Right lobe of liver (tissue), 4 donors: ENCODE data around the gene CACNA2D2.

Experiments
- CTCF ChIP-seq, 4 donors: fragments of 200-600 bp in 3 of 4; fragments of 450-650 bp in 1 of 4; IDR thresholded peaks; one replicate each; pipeline versions ENCODE4 v1.5.1 to v1.8.0; 2016 to 2022; ENCODE audit warnings: antibody characterized with exemption in 4 of 4, mild to moderate bottlenecking in 2 of 4
- POLR2A ChIP-seq: fragments of 450-650 bp; IDR thresholded peaks from one replicate; pipeline ENCODE4 v1.6.1; 2017; ENCODE audit warnings: antibody characterized with exemption, mild to moderate bottlenecking
- donor health status: DM: no; HTN: no; CAD: no.
- donor health status: DM: no; HTN: no; CAD: no.
- donor health status: DM: no; HTN: yes; CAD: no.

GRCh38 chr3:50374363-50375257 is 128.8 kb downstream of the CACNA2D2 start:
- TF ChIP-seq CTCF (IDR thresholded peaks at IDR 0.05) = no peak
- no peak for TF ChIP-seq POLR2A
